Activated naive CD8-positive, alpha-beta T cell treated with anti-CD3 and anti-CD28 coated beads, Interleukin-2, amount 50 U/mL, for 24 hours (primary cell): ENCODE results near the gene PLA2G6.
A peak's percentile ranks its signal among the peaks of the same experiment; 100 is the strongest.
"Not testable (repeated sequence)": the region's sequence is repeated elsewhere in the genome, so short reads cannot be mapped to it uniquely, and the experiment has no call there.

ENCODE experiments used
- ATAC-seq: fragments of 150-1000 bp; cut with Tn5 transposase; one replicate; pipeline ENCODE4 v1.10.0; 2021
- DNase-seq: peaks from one replicate; pipeline ENCODE4 v3.0.0; 2021
- H3K27ac Mint-ChIP-seq: one replicate; pipeline ENCODE4 v1.8.0; 2021; ENCODE audit warnings: mild to moderate bottlenecking, mixed read lengths
- H3K27me3 Mint-ChIP-seq: one replicate; pipeline ENCODE4 v1.8.0; 2021; ENCODE audit warnings: mixed read lengths
- H3K36me3 Mint-ChIP-seq: one replicate; pipeline ENCODE4 v1.8.0; 2021; ENCODE audit warnings: low read depth, mixed read lengths
- H3K4me1 Mint-ChIP-seq: one replicate; pipeline ENCODE4 v1.8.0; 2021; ENCODE audit warnings: mixed read lengths
- H3K4me3 Mint-ChIP-seq: one replicate; pipeline ENCODE4 v1.8.0; 2021; ENCODE audit warnings: mild to moderate bottlenecking, moderate library complexity, mixed read lengths
- H3K9me3 Mint-ChIP-seq: one replicate; pipeline ENCODE4 v1.8.0; 2021; ENCODE audit warnings: mixed read lengths

PLA2G6 gene

DNA sequence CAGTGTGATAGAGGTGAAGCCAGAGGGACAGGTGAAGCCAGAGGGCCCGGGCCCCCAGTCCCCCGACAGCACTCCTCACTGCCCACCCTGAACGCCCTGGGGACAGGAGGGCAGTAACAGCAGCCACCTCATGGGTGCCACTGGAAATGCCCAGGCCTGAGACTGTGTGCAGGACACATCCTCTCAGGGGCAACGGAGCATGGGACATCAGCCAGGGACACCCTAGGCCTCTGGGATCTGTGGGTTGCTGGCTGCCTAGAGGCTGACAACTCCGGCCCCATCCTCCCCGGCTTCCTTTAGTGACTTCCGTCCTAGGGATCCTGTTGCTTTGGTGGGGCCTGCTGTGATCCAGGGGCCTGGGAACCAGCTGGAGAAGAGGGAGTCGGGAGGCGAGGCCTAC lies 53.8 kb downstream of the PLA2G6 start:
- DNase-seq, result no peak
- no peaks in the 10 kb centered on the region for H3K27me3 Mint-ChIP-seq
- no peak overlapping the region for H3K4me3 Mint-ChIP-seq
- H3K36me3 Mint-ChIP-seq, result peaks cover 5% of the 10 kb centered on the region
- no peaks in the 10 kb centered on the region for H3K4me1 Mint-ChIP-seq
- no peaks in the 10 kb centered on the region for H3K9me3 Mint-ChIP-seq
- ATAC-seq, result no peak
- no peak overlapping the region for H3K27ac Mint-ChIP-seq

DNA sequence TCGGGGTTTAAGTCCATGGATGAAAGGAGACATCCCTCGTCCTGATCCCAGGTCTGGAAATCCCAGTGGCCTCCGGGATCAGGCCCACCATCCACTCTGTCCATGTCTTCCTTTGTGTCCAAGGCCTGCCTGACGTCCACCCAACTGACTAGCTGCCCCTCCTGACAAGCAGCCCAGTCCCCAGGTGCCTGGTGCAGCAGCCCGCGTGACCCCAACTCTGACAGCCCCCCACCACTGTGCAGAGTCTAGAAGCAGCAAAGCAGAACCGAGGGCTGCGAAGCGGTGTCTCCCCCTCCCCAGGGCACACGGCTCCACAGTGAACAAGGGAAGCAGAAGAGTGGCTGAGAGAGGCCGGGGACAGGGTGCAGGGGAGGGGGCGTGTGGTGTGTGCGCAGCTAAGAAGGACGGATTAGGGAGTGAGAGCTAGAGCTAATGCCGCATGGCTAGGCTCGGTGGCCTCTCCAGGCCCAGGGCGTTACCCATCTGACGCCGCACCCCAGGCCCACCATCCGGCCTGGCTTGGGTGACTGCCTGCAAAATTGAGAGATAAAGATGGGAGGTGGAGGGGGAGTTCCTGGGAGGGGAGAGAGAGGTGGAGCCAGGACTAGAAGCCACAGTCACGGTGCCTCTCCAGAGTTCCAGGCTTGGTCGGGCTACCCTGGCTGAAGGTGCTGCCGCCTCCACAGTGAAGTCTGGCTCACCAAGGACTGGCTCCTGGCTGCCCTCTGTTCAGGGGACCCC lies 54.5 kb downstream of the PLA2G6 start:
- peaks cover 1% of the 10 kb centered on the region for H3K36me3 Mint-ChIP-seq
- ATAC-seq (no peak), DNase-seq (no peak)
- H3K27ac Mint-ChIP-seq, result no peak overlapping the region
- H3K27me3 Mint-ChIP-seq, result no peaks in the 10 kb centered on the region
- no peaks in the 10 kb centered on the region for H3K9me3 Mint-ChIP-seq
- H3K4me3 Mint-ChIP-seq, result no peak overlapping the region
- H3K4me1 Mint-ChIP-seq, result no peaks in the 10 kb centered on the region

DNA sequence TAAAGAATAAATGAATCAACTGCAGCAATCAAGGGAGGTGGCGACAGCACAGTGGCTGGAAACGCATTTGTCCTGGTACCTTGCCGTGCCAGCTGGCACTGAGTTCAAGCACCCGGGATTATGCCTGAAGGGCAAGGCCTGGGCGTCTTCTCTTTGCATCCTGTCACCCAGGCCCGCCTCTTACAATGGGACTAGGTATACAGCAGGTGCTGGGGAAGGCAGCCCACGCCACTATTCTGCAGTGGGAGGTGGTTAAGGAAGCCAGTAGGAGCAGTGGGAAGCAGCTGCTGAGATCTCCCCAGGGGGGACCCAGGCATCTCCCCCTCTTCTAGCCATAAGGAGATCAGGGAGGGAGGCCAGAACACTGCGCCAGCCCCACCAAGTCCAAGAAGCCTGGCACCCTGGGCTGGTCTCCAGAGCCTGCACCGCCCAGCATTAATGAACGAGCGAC lies 55.9 kb downstream of the PLA2G6 start:
- DNase-seq, result no peak
- ATAC-seq, result no peak
- no peaks in the 10 kb centered on the region for H3K36me3 Mint-ChIP-seq
- no peak overlapping the region for H3K27ac Mint-ChIP-seq
- H3K9me3 Mint-ChIP-seq, result no peaks in the 10 kb centered on the region
- H3K27me3 Mint-ChIP-seq, result no peaks in the 10 kb centered on the region
- no peaks in the 10 kb centered on the region for H3K4me1 Mint-ChIP-seq
- H3K4me3 Mint-ChIP-seq, result no peak overlapping the region

- no peaks in the 10 kb centered on the region for H3K36me3 Mint-ChIP-seq
- no peak overlapping the region for H3K4me3 Mint-ChIP-seq
- H3K27me3 Mint-ChIP-seq, result no peaks in the 10 kb centered on the region
- no peak overlapping the region for H3K27ac Mint-ChIP-seq
- no peak for ATAC-seq
- no peak for DNase-seq
- no peaks in the 10 kb centered on the region for H3K9me3 Mint-ChIP-seq
- H3K4me1 Mint-ChIP-seq, result no peaks in the 10 kb centered on the region
Observed at GRCh38 chr22:38125038-38125610, 56.5 kb downstream of the PLA2G6 start.

DNA sequence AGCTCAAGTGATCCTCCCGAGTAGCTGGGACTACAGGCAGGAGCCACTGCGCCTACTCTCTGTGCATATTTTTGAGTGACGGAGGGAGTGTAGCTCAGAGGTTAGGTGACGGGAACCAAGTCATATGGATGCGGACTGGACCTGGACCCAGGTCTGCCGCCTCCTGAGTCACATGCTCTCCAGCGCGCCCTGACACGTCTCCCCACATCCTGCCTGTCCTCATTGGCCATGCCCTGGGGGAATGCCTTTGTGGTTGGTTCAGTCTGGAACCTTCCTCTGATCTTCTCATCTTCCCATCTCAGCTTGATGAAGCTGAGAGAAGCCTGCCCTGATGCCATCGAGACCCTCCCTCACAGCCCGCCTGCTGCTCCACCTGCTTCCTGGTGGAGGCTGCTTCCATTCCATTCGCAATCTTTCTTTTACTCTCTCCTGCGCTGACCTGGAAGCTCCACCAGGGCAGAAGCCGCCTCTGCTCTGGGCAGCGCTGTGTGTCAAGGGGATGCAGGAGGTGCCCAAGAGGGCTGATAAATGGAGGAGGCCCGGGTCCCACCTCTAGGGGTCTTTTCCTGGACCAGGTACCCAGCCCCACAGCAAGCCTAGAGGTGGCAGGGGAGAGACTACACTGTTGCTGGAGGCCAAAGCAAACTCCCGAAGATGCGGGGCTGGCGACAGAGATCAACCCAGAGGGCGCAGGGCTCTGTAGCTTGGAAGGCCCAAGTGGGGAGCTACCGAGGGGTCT lies 57.2 kb downstream of the PLA2G6 start:
- no peaks in the 10 kb centered on the region for H3K9me3 Mint-ChIP-seq
- no peak overlapping the region for H3K27ac Mint-ChIP-seq
- DNase-seq, result no peak
- H3K4me1 Mint-ChIP-seq, result no peaks in the 10 kb centered on the region
- no peak overlapping the region for H3K4me3 Mint-ChIP-seq
- ATAC-seq, result no peak
- H3K27me3 Mint-ChIP-seq, result no peaks in the 10 kb centered on the region
- no peaks in the 10 kb centered on the region for H3K36me3 Mint-ChIP-seq

DNA sequence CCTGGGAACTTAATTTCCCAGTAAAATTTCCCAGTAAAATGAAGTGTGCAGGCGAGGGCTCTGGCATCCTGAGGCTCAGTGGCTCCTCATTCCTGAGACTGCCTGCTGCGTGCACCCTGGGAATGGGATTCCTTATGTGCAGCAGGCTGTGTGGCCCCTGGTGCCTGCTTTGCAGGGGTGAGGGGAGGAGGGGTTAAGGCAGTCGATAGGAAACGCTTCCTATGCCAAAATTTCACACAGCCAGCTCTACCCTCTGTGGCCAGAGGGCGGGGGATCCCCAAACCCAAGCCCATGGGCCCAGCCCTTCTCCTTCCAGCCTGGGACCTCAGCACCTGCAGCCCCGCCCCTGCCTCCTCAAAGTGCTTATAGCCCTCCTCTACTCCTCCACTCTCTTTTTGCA lies 59.0 kb downstream of the PLA2G6 start:
- DNase-seq (no peak), ATAC-seq (no peak)
- H3K27me3 Mint-ChIP-seq, result no peaks in the 10 kb centered on the region
- H3K4me3 Mint-ChIP-seq, result no peak overlapping the region
- H3K4me1 Mint-ChIP-seq, result no peaks in the 10 kb centered on the region
- no peaks in the 10 kb centered on the region for H3K9me3 Mint-ChIP-seq
- no peaks in the 10 kb centered on the region for H3K36me3 Mint-ChIP-seq
- no peak overlapping the region for H3K27ac Mint-ChIP-seq

GRCh38 chr22:38120359-38121110 lies 61.1 kb downstream of the PLA2G6 start:
- H3K27ac Mint-ChIP-seq, result no peak overlapping the region
- ATAC-seq (no peak), DNase-seq (no peak)
- no peaks in the 10 kb centered on the region for H3K4me1 Mint-ChIP-seq
- H3K36me3 Mint-ChIP-seq, result no peaks in the 10 kb centered on the region
- H3K9me3 Mint-ChIP-seq, result no peaks in the 10 kb centered on the region
- H3K4me3 Mint-ChIP-seq, result no peak overlapping the region
- no peaks in the 10 kb centered on the region for H3K27me3 Mint-ChIP-seq

DNA sequence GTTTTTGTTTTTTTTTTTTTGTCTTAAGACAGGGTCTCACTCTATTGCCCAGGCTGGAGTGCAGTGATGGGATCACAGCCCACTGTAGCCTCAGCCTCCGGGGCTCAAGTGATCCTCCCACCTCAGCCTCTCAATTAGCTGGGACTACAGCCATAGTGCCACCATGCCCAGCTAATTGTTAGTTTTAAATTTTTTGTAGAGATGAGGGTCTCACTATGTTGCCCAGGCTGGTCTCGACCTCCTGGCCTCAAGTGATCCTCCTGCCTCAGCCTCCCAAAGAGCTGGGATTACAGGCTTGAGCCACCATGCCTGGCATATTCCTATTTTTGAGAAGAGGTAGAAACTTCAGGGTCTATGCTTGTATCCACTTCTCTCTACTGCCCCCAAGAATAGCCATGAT lies 62.9 kb downstream of the PLA2G6 start:
- not testable (repeated sequence) for H3K27ac Mint-ChIP-seq, ATAC-seq, H3K4me1 Mint-ChIP-seq, H3K9me3 Mint-ChIP-seq, H3K36me3 Mint-ChIP-seq, H3K4me3 Mint-ChIP-seq, H3K27me3 Mint-ChIP-seq, DNase-seq

DNA sequence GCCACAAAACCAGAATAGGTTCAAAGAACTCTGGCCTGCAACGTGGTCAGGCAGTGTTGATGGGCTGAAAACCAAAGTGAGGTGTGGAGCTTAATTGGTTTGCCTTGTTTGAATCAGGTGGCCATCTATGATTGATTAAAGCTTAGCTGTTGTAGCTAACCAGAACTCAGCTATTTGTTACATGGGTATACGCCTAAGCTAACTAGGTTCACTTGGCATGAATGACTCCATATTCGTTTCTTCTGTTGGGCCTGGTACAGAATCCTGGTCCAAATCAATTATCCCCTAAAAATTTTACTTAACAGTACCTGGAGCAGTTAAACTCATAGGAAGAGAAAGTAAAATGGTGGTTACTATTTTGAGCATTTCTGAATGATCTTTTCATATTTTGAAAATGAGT lies 63.4 kb downstream of the PLA2G6 start:
- Mint-ChIP-seq H3K4me1 (no peaks in the 10 kb centered on the region), H3K9me3 (no peaks in the 10 kb centered on the region), H3K4me3 (no peak overlapping the region), H3K27ac (no peak overlapping the region), H3K27me3 (no peaks in the 10 kb centered on the region), H3K36me3 (no peaks in the 10 kb centered on the region)
- ATAC-seq, result no peak
- DNase-seq, result no peak

DNA sequence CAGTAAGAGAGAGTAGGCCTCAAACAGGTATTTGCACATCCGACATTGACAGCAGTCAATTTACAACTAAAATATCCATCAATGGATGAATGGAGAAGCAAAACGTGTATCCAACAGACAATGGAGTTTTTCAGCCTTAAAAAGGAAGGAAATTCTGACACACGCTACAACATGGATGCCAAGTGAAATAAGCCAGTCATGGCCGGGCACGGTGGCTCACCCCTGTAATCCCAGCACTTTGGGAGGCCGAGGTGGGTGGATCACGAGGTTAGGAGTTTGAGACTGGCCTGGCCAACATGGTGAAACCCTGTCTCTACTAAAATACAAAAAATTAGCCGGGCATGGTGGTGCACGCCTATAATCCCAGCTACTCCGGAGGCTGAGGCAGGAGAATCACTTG lies 64.1 kb downstream of the PLA2G6 start:
- not testable (repeated sequence) for H3K4me1 Mint-ChIP-seq, H3K9me3 Mint-ChIP-seq, H3K4me3 Mint-ChIP-seq, H3K27me3 Mint-ChIP-seq, H3K27ac Mint-ChIP-seq, DNase-seq, H3K36me3 Mint-ChIP-seq, ATAC-seq

DNA sequence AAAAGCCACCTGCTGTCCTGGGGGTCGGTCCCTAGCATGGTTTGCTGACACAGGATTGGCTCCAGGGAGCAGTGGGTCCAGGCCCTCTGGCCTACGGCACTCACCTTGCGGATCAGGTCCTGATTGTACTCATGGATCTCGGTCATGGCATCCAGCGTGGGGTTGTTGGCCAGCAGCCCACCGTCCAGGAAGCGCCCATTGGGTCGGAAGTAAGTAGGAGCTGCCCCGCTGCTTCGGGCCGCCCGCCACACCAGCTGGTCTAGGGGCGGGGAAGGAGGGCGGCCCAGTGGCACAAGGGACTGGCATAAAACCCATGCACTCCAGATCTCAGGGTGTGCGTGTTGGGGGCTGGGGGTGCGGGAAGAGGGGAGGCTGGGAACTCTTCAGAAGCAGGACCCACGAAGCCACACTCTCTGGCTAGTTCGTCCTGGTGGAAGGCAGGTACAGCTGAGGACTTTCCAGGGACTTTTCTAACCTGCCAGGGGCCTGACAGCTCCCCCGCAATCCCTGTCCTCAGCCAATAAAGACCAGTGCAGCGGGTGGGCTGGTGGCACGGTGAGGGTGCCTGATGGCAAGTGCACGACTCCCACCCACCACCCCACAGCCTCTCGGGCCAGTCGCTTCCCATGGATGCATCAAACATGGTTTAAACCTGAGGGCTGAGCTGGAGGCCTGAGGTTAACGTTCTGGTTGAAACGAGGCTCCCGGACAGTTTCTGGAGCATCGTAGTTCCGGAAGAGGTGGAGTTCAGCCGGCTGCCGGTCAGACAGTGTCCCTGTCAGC lies 66.0 kb downstream of the PLA2G6 start:
- no peak overlapping the region for H3K4me3 Mint-ChIP-seq

GRCh38 chr22:38114484-38115398 lies 66.9 kb downstream of the PLA2G6 start:
- H3K9me3 Mint-ChIP-seq, result no peaks in the 10 kb centered on the region
- no peak overlapping the region for H3K4me3 Mint-ChIP-seq
- ATAC-seq, result peak; percentile 72
- peak; percentile 89 for DNase-seq
- no peaks in the 10 kb centered on the region for H3K4me1 Mint-ChIP-seq
- no peaks in the 10 kb centered on the region for H3K36me3 Mint-ChIP-seq
- no peaks in the 10 kb centered on the region for H3K27me3 Mint-ChIP-seq
- no peak overlapping the region for H3K27ac Mint-ChIP-seq

More for the DNA sequence above, 66.0 kb downstream of the PLA2G6 start:
- no peak overlapping the region for H3K27ac Mint-ChIP-seq
- ATAC-seq (no peak), DNase-seq (no peak)
- no peaks in the 10 kb centered on the region for H3K4me1 Mint-ChIP-seq
- no peaks in the 10 kb centered on the region for H3K27me3 Mint-ChIP-seq
- no peaks in the 10 kb centered on the region for H3K36me3 Mint-ChIP-seq
- H3K9me3 Mint-ChIP-seq, result no peaks in the 10 kb centered on the region

- Mint-ChIP-seq H3K4me1 (no peaks in the 10 kb centered on the region), H3K27ac (no peak overlapping the region), H3K36me3 (no peaks in the 10 kb centered on the region), H3K9me3 (no peaks in the 10 kb centered on the region), H3K4me3 (no peak overlapping the region), H3K27me3 (no peaks in the 10 kb centered on the region)
- ATAC-seq (no peak), DNase-seq (no peak)
Observed at GRCh38 chr22:38112381-38112780, 69.2 kb downstream of the PLA2G6 start.
